ENCODE measurements around the gene ARIH1. TPM values are rescaled to one million over a fixed set of nuclear protein-coding genes. Genes with fewer than 3 reads are reported as not detected.
"Not testable (repeated sequence)": the region's sequence is repeated elsewhere in the genome, so short reads cannot be mapped to it uniquely, and the experiment has no call there.

Gene ARIH1
- total RNA-seq, 2 experiments from 2014 or later, result 141 to 165 TPM

DNA sequence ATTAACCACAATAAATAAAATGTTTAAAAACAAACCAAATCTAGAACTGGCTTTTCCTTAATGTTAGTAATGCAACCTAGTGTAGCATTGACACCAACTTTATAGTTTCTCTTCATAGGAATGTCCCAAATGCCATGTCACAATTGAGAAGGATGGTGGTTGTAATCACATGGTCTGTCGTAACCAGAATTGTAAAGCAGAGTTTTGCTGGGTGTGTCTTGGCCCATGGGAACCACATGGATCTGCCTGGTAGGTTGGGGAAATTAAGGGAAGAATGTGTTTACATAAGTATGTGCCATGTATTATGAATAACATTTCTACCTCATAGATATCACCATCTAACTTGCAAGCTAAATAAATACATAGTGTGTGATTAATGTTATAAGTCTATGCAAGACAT is 95.9 kb downstream of the ARIH1 start:
- H3K9me3 Mint-ChIP-seq, result no peaks in the 10 kb centered on the region
- H3K36me3 Mint-ChIP-seq, result peaks cover 17% of the 10 kb centered on the region
- no peaks in the 10 kb centered on the region for H3K27me3 Mint-ChIP-seq
- POLR2A ChIA-PET, result no interaction called here
- DNase-seq (no peak), ATAC-seq (ENCODE audit: low read depth) (no peak)
- H3K27ac Mint-ChIP-seq, result no peak overlapping the region
- peaks cover 1% of the 10 kb centered on the region for H3K4me1 Mint-ChIP-seq
- H3K4me3 Mint-ChIP-seq, result no peak overlapping the region

DNA sequence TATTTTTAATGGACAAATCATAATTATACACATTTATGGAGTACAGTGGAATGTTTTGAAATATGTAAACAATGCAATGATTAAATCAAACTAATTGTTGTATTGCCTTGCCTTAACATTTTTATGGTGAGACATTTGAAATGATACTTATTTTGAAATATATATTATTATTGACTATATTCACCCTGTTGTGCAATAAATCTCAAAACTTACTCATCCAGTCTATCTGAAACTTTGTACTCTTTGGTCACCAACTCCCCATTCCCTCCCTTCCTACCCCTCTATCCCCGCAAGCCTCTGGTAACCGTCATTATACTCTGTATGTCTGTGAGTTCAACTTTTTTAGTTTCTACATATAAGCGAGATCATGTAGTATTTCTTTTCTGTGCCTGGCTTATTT is 105.7 kb downstream of the ARIH1 start:
- Mint-ChIP-seq H3K4me3 (no peak overlapping the region), H3K4me1 (no peaks in the 10 kb centered on the region), H3K27me3 (no peaks in the 10 kb centered on the region), H3K27ac (no peak overlapping the region), H3K9me3 (peaks cover 2% of the 10 kb centered on the region), H3K36me3 (peaks cover 44% of the 10 kb centered on the region)
- POLR2A ChIA-PET, result no interaction called here
- DNase-seq (no peak), ATAC-seq (ENCODE audit: low read depth) (no peak)

DNA sequence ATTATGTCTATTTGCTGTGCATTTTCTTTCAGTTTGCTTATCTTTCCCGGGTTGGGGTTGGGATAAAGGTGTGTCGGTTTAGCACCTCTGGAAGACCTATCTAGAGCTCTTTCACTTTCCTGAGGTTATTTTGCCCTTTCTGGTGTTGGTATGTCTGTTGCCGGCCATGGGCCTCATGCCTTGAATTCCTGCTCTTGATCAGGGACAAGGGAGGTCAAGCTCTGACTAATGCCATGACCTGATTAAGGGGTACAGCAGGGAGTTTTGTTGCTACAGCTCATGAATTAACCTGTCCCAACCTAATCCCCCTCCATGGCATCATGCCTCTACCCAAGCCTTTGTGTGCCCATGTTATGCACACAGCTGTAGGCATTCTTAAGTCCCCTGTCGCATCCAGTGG is 109.9 kb downstream of the ARIH1 start:
- no peak for ATAC-seq (ENCODE audit: low read depth)
- peaks cover 26% of the 10 kb centered on the region for H3K36me3 Mint-ChIP-seq
- no peak for DNase-seq
- H3K9me3 Mint-ChIP-seq, result peaks cover 2% of the 10 kb centered on the region
- H3K4me3 Mint-ChIP-seq, result no peak overlapping the region
- H3K4me1 Mint-ChIP-seq, result no peaks in the 10 kb centered on the region
- POLR2A ChIA-PET, result no interaction called here
- no peaks in the 10 kb centered on the region for H3K27me3 Mint-ChIP-seq
- H3K27ac Mint-ChIP-seq, result no peak overlapping the region

DNA sequence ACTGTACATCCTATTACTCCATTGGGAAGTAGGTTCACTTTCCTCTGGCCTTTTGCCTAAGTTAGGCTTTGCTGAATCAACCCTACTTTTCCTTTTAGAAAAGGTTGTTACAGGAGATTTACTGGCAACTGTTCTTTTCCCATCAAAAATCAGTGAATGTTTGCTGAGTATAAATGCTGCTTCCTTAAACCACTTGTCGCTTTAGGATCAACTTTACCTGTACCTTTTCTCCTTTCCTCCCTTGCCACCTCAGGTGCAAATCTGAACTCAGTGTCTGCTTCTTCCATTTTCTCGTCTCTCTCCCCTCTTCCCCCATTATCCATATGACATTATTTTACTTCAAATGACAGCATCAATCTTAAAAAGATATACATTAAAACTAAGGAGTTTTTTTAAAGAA is 110.9 kb downstream of the ARIH1 start:
- ATAC-seq (ENCODE audit: low read depth), result no peak
- Mint-ChIP-seq H3K36me3 (peaks cover 21% of the 10 kb centered on the region), H3K9me3 (no peaks in the 10 kb centered on the region), H3K27ac (no peak overlapping the region), H3K4me3 (no peak overlapping the region), H3K4me1 (no peaks in the 10 kb centered on the region), H3K27me3 (no peaks in the 10 kb centered on the region)
- POLR2A ChIA-PET, result no interaction called here
- no peak for DNase-seq

DNA sequence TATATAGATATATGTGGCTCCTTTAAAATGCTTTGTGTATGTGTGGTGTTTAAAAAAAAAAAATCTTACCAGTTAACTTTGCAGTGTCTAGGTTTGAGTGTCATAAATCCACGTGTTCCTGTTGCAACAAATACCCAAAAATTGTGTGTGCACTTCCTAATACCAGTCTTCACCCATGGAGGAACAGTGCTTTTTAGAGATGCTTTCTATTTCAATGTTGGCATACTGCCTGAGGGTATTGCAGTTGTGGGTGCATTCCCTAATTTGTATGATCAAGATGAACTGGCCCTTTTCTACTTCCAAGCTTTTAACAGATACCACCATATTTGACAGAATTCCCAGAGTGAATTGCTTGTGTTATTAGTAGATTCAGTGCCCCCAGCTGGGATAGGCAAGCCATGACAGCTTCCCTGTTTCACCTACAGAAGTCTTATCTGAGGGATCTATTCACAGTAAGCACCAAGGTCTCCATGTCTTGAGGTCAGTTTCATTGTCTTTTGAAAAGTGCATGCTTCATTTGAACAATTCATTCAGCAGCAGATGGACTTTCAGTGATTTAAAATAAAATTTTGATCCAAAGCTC is 111.4 kb downstream of the ARIH1 start:
- H3K36me3 Mint-ChIP-seq, result peaks cover 16% of the 10 kb centered on the region
- DNase-seq (no peak), ATAC-seq (ENCODE audit: low read depth) (no peak)
- H3K4me1 Mint-ChIP-seq, result no peaks in the 10 kb centered on the region
- no peak overlapping the region for H3K27ac Mint-ChIP-seq
- POLR2A ChIA-PET, result no interaction called here
- H3K9me3 Mint-ChIP-seq, result no peaks in the 10 kb centered on the region
- H3K4me3 Mint-ChIP-seq, result no peak overlapping the region
- H3K27me3 Mint-ChIP-seq, result no peaks in the 10 kb centered on the region

DNA sequence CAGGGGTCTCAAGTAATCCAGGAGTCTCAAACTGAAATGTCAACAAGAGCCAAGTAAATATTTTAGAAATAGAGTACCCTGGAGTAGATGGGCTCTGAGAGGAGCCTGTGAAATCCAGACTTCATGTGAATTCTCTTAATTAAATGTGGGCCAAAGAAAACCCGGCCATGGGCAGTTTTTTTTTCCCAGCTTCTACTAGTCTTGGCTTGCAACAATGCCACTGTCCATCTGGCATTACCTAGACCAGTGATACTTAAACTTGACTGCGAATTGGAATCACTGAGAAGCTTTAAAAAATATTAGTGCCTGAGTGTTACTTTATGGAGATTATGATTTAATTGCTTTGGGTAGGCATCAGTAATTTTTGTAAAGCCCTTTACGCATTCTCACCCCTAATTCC is 114.0 kb downstream of the ARIH1 start:
- H3K27me3 Mint-ChIP-seq, result no peaks in the 10 kb centered on the region
- no peaks in the 10 kb centered on the region for H3K9me3 Mint-ChIP-seq
- POLR2A ChIA-PET, result no interaction called here
- peaks cover 13% of the 10 kb centered on the region for H3K36me3 Mint-ChIP-seq
- H3K4me1 Mint-ChIP-seq, result no peaks in the 10 kb centered on the region
- ATAC-seq (ENCODE audit: low read depth) (no peak), DNase-seq (no peak)
- H3K27ac Mint-ChIP-seq, result no peak overlapping the region
- no peak overlapping the region for H3K4me3 Mint-ChIP-seq

DNA sequence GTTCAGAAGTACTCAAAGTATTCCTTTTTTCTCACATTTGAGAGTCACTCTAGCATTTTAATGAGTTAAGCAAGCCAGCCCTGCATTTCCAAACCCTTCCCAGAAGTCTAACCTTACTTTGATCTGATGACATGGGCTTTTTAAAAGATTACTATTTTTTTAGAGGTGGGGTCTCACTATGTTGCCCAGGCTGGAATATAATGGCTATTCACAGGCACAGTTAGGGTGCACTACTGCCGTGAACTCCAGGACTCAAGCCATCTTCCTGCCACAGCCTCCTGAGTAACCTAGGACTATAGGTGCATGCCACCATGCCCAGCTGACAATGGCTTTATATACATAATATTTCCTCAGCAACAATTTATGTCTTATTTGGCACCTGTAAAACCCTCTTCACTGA is 116.3 kb downstream of the ARIH1 start:
- Mint-ChIP-seq H3K36me3 (peaks cover 6% of the 10 kb centered on the region), H3K27me3 (no peaks in the 10 kb centered on the region), H3K27ac (no peak overlapping the region), H3K4me3 (no peak overlapping the region), H3K9me3 (no peaks in the 10 kb centered on the region), H3K4me1 (no peaks in the 10 kb centered on the region)
- DNase-seq (no peak), ATAC-seq (ENCODE audit: low read depth) (no peak)
- POLR2A ChIA-PET, result no interaction called here

DNA sequence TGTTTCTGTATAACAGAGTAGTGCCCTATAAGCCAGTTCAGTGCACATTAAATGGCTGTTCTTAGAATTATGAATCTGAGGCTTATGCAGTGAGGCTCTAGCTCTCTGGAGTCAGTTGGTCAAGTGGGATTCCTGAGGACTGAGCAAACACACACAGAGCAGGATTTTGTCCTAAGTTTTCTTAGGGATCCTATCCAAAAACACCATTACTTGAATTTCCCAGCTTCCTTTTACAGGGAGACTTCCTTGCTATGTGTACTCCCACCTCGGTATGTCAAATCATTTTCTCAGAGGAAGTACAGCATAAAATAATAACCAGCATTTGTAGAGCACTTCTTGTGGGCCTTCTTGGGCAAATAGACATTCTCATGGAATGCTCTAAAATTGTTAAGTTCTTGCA is 117.2 kb downstream of the ARIH1 start:
- H3K4me3 Mint-ChIP-seq, result no peak overlapping the region
- H3K36me3 Mint-ChIP-seq, result peaks cover 5% of the 10 kb centered on the region
- POLR2A ChIA-PET, result no interaction called here
- H3K27me3 Mint-ChIP-seq, result no peaks in the 10 kb centered on the region
- no peaks in the 10 kb centered on the region for H3K9me3 Mint-ChIP-seq
- DNase-seq, result no peak
- no peak overlapping the region for H3K27ac Mint-ChIP-seq
- ATAC-seq (ENCODE audit: low read depth), result no peak
- H3K4me1 Mint-ChIP-seq, result no peaks in the 10 kb centered on the region

DNA sequence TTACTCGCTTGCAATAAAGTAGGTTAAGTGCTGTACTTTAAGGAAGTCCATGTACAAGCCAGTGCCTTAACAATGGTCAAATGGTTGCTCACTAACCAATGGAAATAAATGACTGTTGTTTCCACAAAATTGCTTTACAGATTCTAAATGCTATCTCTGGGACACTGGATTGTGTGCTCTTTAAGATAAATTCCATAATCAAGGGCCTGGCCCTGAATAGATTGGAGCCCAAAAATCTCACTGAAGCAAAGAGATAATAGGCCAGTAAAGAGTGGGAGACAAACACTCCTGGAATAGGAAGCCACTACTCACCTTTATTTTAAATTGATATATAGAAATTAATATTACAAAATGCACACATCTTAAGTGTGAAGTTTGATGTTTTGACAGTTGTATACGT is 118.0 kb downstream of the ARIH1 start:
- POLR2A ChIA-PET, result no interaction called here
- no peaks in the 10 kb centered on the region for H3K4me1 Mint-ChIP-seq
- ATAC-seq (ENCODE audit: low read depth) (no peak), DNase-seq (no peak)
- H3K27me3 Mint-ChIP-seq, result no peaks in the 10 kb centered on the region
- H3K36me3 Mint-ChIP-seq, result peaks cover 5% of the 10 kb centered on the region
- no peak overlapping the region for H3K4me3 Mint-ChIP-seq
- H3K27ac Mint-ChIP-seq, result no peak overlapping the region
- H3K9me3 Mint-ChIP-seq, result no peaks in the 10 kb centered on the region

DNA sequence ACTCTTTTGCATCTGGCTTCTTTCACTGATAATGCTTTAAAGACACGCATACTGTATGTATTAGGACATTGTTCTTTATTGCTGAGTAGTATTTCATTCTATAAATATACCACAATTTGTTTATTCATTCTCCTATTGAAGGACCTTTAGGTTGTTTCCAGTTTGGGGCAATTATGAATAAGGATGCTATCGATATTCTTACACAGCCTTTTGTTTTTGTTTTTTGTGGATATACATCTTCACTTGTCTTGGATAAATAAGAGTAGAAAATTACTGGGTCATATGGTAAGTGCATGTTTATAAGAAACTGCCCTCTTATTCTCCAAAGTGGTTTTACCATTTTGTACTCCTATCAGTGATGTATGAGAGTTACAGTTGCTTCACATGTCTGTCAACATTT is 118.5 kb downstream of the ARIH1 start:
- POLR2A ChIA-PET, result no interaction called here
- no peak for DNase-seq
- H3K27ac Mint-ChIP-seq, result no peak overlapping the region
- peaks cover 3% of the 10 kb centered on the region for H3K36me3 Mint-ChIP-seq
- ATAC-seq (ENCODE audit: low read depth), result no peak
- no peak overlapping the region for H3K4me3 Mint-ChIP-seq
- no peaks in the 10 kb centered on the region for H3K27me3 Mint-ChIP-seq
- H3K4me1 Mint-ChIP-seq, result no peaks in the 10 kb centered on the region
- H3K9me3 Mint-ChIP-seq, result no peaks in the 10 kb centered on the region

DNA sequence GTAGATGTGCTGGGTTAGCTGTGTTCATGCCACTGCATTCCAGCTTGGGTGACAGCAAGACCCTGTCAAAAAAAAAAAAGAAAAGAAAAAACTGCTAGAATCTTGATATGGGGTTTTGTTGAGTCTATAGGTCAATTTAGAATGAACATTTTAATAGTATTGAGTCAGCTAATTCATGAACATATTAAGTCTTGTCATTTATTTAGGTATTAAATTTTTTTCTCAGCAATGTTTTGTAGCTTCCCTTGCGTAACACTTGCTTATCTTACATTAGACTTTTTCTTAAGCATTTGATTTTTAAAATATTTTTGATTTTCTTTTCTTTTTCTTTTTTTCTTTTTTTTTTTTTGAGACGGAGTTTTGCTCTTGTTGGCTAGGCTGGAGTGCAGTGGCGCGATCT is 119.7 kb downstream of the ARIH1 start:
- Mint-ChIP-seq H3K4me3 (no peak overlapping the region), H3K4me1 (no peaks in the 10 kb centered on the region), H3K27ac (no peak overlapping the region), H3K36me3 (peaks cover 3% of the 10 kb centered on the region), H3K9me3 (no peaks in the 10 kb centered on the region), H3K27me3 (no peaks in the 10 kb centered on the region)
- POLR2A ChIA-PET, result no interaction called here
- ATAC-seq (ENCODE audit: low read depth) (no peak), DNase-seq (no peak)

DNA sequence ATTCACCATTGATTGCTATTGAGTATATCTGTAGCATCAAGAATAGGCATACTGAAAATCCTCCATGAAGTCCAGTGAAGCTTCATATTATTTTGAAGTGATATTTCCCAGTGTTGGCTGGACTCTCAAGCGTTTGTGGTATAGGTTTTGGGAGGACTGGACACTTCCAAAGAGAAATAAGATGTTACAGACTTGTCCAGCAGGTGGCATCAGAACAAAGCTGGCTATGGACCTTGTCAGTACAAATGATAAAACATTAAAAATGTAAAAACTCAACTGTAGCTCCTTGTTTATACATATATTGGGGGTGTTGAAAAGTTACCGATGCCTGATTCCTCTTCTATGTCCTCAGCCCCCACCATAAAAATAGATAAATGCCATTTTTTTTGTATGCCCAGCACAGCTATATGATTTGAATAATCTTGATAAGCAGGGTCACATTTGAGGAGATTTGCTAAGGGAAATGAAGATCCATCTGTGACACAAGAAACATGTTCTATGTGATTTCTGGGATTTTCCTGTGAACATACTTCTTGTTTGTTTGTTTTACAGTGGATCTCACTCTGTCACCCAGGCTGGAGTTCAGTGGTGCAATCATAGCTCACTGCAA is 125.8 kb downstream of the ARIH1 start:
- no peaks in the 10 kb centered on the region for H3K9me3 Mint-ChIP-seq
- no peak overlapping the region for H3K4me3 Mint-ChIP-seq
- H3K27me3 Mint-ChIP-seq, result peaks cover 3% of the 10 kb centered on the region
- no peaks in the 10 kb centered on the region for H3K4me1 Mint-ChIP-seq
- no peaks in the 10 kb centered on the region for H3K36me3 Mint-ChIP-seq
- POLR2A ChIA-PET, result no interaction called here
- DNase-seq (no peak), ATAC-seq (ENCODE audit: low read depth) (no peak)
- no peak overlapping the region for H3K27ac Mint-ChIP-seq

DNA sequence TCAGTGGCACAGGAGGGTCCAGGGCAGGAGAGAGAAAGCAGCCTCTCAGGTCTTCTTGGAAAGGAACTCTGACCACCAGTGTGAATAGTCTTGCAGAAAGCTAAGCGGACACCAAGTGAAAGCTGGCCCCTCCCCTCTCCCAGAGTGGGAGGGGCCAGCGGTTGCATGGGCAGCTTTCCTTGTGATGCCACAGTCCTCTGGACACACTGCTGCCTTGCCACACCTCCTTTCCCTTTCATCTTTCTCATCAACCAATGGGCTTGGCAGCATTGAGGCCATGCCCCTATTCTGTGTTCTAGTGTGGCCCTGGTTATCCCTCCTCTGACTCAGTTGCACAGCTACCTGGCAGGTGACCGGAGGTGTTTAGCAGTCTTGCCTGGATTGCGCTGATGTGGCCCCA is 130.7 kb downstream of the ARIH1 start:
- ATAC-seq (ENCODE audit: low read depth), result no peak

DNA sequence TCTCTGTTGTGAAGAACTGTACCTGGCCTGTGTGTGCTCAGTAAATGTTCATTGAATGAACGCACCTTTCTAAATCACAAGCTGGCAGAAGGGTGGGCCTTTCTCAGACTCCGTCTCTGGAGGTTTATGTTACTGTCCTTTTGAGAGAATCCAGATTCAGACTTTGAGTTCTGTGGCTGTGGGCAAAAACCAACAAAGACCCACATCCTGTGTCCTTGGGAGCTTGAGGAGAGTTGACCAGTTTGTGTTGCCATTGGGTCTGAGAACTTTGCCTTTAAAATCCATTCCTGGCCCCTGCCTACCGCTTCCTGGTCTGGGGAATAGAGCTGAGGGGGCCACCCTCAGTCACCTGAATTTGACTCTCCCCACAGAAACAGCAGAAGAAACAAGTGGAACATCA is 134.0 kb downstream of the ARIH1 start:
- H3K27me3 Mint-ChIP-seq; POLR2A ChIA-PET; H3K36me3 Mint-ChIP-seq; H3K27ac Mint-ChIP-seq; DNase-seq; ATAC-seq (ENCODE audit: low read depth); H3K4me1 Mint-ChIP-seq; H3K4me3 Mint-ChIP-seq; H3K9me3 Mint-ChIP-seq: not testable (repeated sequence)

More for the DNA sequence above, 130.7 kb downstream of the ARIH1 start:
- Mint-ChIP-seq H3K4me3 (no peak overlapping the region), H3K36me3 (no peaks in the 10 kb centered on the region), H3K9me3 (no peaks in the 10 kb centered on the region), H3K27ac (no peak overlapping the region), H3K27me3 (peaks cover 3% of the 10 kb centered on the region), H3K4me1 (no peaks in the 10 kb centered on the region)
- DNase-seq, result no peak
- POLR2A ChIA-PET, result no interaction called here

DNA sequence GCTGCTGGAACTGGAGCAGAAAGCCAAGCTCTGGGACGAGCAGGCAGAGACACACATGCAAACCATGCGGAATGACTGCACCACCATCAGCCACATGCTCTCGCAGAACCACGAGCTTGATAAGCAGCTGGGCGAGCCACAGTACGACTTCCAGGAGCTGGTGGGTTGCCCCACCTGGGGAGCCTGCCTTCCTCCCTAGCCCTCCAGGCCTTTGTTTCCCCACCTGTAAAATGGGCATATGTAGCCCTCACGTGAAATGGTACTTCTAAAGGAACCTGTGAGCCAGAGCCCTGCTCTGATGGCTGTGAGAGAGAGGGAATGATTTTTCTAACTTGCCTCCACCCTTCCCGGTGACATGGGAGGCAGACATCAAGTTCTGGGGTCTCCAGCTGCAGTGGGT is 135.7 kb downstream of the ARIH1 start:
- no peaks in the 10 kb centered on the region for H3K36me3 Mint-ChIP-seq
- no peak for DNase-seq
- no peaks in the 10 kb centered on the region for H3K9me3 Mint-ChIP-seq
- H3K4me3 Mint-ChIP-seq, result no peak overlapping the region
- no peaks in the 10 kb centered on the region for H3K4me1 Mint-ChIP-seq
- POLR2A ChIA-PET, result interaction anchor here (0.6 kb wide), 1 partner anchor 9 kb away, joined by 3 read pairs; no protein-coding TSS in a partner anchor
- no peak for ATAC-seq (ENCODE audit: low read depth)
- H3K27ac Mint-ChIP-seq, result no peak overlapping the region
- H3K27me3 Mint-ChIP-seq, result peaks cover 2% of the 10 kb centered on the region
